ENCODE data around the gene TDRD6. TPM values are rescaled to one million over a fixed set of nuclear protein-coding genes. Genes with fewer than 3 reads are reported as not detected.
"Not testable (repeated sequence)": the region's sequence is repeated elsewhere in the genome, so short reads cannot be mapped to it uniquely, and the experiment has no call there.

The TDRD6 gene
- total RNA-seq, 2 experiments from 2014 or later, result not detected

- H3K4me3 Mint-ChIP-seq, result no peak overlapping the region
- no peak for DNase-seq
- H3K9me3 Mint-ChIP-seq, result no peaks in the 10 kb centered on the region
- ChIA-PET POLR2A (interaction anchor here (0.7 kb wide), 1 partner anchor 333 kb away, joined by 9 read pairs; no protein-coding TSS in a partner anchor), CTCF (interaction anchor here (0.6 kb wide), 1 partner anchor 101 kb away, joined by 3 read pairs; no protein-coding TSS in a partner anchor)
- H3K27ac Mint-ChIP-seq, result no peak overlapping the region
- H3K36me3 Mint-ChIP-seq (ENCODE audit: low read depth), result no peaks in the 10 kb centered on the region
- H3K27me3 Mint-ChIP-seq, result peaks cover 54% of the 10 kb centered on the region
- H3K4me1 Mint-ChIP-seq, result peaks cover 6% of the 10 kb centered on the region
Measured at GRCh38 chr6:46736906-46737305, 49.2 kb downstream of the TDRD6 start.

DNA sequence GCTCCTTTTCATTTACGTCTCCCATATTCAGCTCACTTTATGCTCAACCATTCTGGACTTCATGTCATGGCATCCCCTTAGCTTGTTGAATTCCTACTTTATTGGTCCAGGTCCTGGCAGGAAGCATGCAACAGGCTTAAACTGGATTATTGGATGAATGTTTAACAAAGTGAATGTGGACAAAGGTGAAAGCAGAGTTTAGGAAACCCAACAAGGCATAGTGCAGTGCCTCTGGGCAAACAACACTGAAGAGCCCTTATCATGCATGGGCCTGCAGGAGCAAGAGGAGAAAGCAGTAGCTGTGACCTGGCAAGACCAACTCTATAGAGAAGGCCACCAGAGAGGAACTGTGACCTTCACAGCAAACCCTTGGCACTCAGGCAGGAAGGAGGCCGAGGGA lies 53.8 kb downstream of the TDRD6 start:
- Mint-ChIP-seq H3K4me1 (no peaks in the 10 kb centered on the region), H3K27me3 (peaks cover 20% of the 10 kb centered on the region), H3K4me3 (no peak overlapping the region), H3K9me3 (no peaks in the 10 kb centered on the region), H3K36me3 (ENCODE audit: low read depth) (no peaks in the 10 kb centered on the region), H3K27ac (no peak overlapping the region)
- POLR2A ChIA-PET, result no interaction called here
- CTCF ChIA-PET, result no interaction called here
- DNase-seq, result no peak

GRCh38 chr6:46741910-46742309 lies 54.2 kb downstream of the TDRD6 start:
- DNase-seq, result no peak
- Mint-ChIP-seq H3K27me3 (peaks cover 18% of the 10 kb centered on the region), H3K4me3 (no peak overlapping the region), H3K4me1 (no peaks in the 10 kb centered on the region), H3K36me3 (ENCODE audit: low read depth) (no peaks in the 10 kb centered on the region), H3K27ac (no peak overlapping the region), H3K9me3 (no peaks in the 10 kb centered on the region)
- ChIA-PET CTCF (no interaction called here), POLR2A (no interaction called here)

DNA sequence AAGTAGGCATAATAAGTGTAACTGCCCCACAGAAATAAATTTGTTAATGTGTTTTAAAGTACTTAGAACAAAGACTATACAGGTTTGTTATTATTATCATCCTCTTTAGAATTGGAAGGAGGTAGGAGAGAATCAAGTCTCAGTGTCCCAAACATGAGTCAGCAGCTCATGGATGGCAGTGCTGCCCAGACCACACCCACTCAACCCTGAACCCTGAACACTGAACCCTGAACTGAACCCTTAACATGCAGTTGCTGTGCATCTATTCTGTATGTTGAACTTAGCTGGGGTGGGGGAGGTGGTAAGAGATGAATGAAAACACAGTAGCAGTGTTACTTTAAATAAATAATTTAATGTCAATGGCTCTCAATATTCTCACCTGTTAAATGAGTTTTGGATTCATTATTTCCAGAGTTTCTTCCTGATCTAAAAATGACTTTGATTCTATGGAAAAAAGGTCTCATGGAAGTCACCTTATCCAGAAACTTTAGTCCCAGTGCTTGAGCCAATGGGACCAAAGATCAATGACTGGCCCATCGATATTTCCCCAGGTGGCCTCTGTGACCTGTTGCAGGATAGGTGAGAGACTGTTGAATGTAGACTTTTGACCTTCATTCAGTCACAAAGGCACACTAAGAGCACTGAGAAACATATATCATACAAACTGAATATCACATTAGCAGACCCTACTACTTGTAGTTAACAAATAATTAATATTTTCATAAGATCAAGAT lies 55.9 kb downstream of the TDRD6 start:
- ChIA-PET CTCF (no interaction called here), POLR2A (no interaction called here)
- Mint-ChIP-seq H3K9me3 (no peaks in the 10 kb centered on the region), H3K36me3 (ENCODE audit: low read depth) (no peaks in the 10 kb centered on the region), H3K27ac (no peak overlapping the region), H3K27me3 (peaks cover 9% of the 10 kb centered on the region), H3K4me1 (no peaks in the 10 kb centered on the region), H3K4me3 (no peak overlapping the region)
- no peak for DNase-seq

GRCh38 chr6:46744159-46744725 lies 56.6 kb downstream of the TDRD6 start:
- H3K27ac Mint-ChIP-seq; H3K4me3 Mint-ChIP-seq; H3K9me3 Mint-ChIP-seq; H3K4me1 Mint-ChIP-seq; DNase-seq; CTCF ChIA-PET; POLR2A ChIA-PET; H3K36me3 Mint-ChIP-seq (ENCODE audit: low read depth); H3K27me3 Mint-ChIP-seq: not testable (repeated sequence)

- Mint-ChIP-seq H3K4me3 (no peak overlapping the region), H3K27me3 (peaks cover 9% of the 10 kb centered on the region), H3K27ac (no peak overlapping the region), H3K4me1 (no peaks in the 10 kb centered on the region), H3K9me3 (no peaks in the 10 kb centered on the region), H3K36me3 (ENCODE audit: low read depth) (no peaks in the 10 kb centered on the region)
- ChIA-PET POLR2A (no interaction called here), CTCF (no interaction called here)
- no peak for DNase-seq
Measured at GRCh38 chr6:46745973-46746372, 58.3 kb downstream of the TDRD6 start.

- Mint-ChIP-seq H3K27ac (no peak within 1 kb of the TSS), H3K36me3 (ENCODE audit: low read depth) (no peaks in the 10 kb centered on the region), H3K4me1 (no peaks in the 10 kb centered on the region), H3K9me3 (no peaks in the 10 kb centered on the region), H3K4me3 (no peak within 1 kb of the TSS), H3K27me3 (peaks cover 9% of the 10 kb centered on the region)
- ChIA-PET POLR2A (no interaction called here), CTCF (interaction anchor here (0.7 kb wide), 1 partner anchor 251 kb away, joined by 3 read pairs; no protein-coding TSS in a partner anchor)
- DNase-seq, result no peak
Measured at GRCh38 chr6:46746696-46747095, 59.0 kb downstream of the TDRD6 start, which contains the start of gene ANKRD66. ANKRD66 (plus strand) TSS chr6:46746933; CDS start chr6:46751949, 5,016 bp downstream.

GRCh38 chr6:46748940-46749503 lies 61.3 kb downstream of the TDRD6 start:
- Mint-ChIP-seq H3K9me3 (no peaks in the 10 kb centered on the region), H3K27ac (no peak overlapping the region), H3K27me3 (peaks cover 9% of the 10 kb centered on the region), H3K4me3 (no peak overlapping the region), H3K4me1 (no peaks in the 10 kb centered on the region), H3K36me3 (ENCODE audit: low read depth) (no peaks in the 10 kb centered on the region)
- ChIA-PET POLR2A (no interaction called here), CTCF (no interaction called here)
- DNase-seq, result no peak

DNA sequence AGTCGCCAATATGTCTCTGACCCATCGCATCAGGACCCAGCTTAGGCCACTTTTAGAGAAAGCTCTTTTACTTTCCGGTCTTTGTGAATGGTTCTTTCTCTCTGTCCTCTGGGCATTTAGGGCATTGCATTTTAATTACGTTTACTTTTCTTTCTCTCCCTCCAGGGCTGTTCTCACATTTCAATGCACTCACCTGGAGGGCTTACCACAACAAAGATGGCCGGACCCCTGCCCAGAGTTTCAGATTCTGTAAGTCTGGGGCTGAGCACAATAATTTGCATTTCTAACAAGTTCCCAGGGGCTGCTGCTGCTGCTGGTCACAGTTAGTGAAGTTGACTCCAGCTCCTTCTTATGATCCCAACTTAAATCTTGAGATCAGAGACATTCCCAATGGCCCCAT lies 62.0 kb downstream of the TDRD6 start:
- ChIA-PET CTCF (no interaction called here), POLR2A (no interaction called here)
- Mint-ChIP-seq H3K27ac (no peak overlapping the region), H3K36me3 (ENCODE audit: low read depth) (no peaks in the 10 kb centered on the region), H3K27me3 (peaks cover 9% of the 10 kb centered on the region), H3K4me3 (no peak overlapping the region), H3K4me1 (no peaks in the 10 kb centered on the region), H3K9me3 (no peaks in the 10 kb centered on the region)
- DNase-seq, result no peak

GRCh38 chr6:46751658-46752057 lies 64.0 kb downstream of the TDRD6 start:
- ChIA-PET CTCF (no interaction called here), POLR2A (no interaction called here)
- H3K9me3 Mint-ChIP-seq, result no peaks in the 10 kb centered on the region
- no peak overlapping the region for H3K27ac Mint-ChIP-seq
- no peak overlapping the region for H3K4me3 Mint-ChIP-seq
- no peaks in the 10 kb centered on the region for H3K4me1 Mint-ChIP-seq
- no peak for DNase-seq
- peaks cover 2% of the 10 kb centered on the region for H3K27me3 Mint-ChIP-seq
- no peaks in the 10 kb centered on the region for H3K36me3 Mint-ChIP-seq (ENCODE audit: low read depth)

Other genes starting within 250 kb of the TDRD6 start
- gene RCAN2, start 196.4 kb upstream of the TDRD6 start, total RNA-seq, result under 1 TPM; 0.57 to 0.65 TPM
- not detected for gene CYP39A1, start 35.1 kb upstream of the TDRD6 start, total RNA-seq
- not detected for gene SLC25A27, start 34.9 kb upstream of the TDRD6 start, total RNA-seq
- gene PLA2G7, start 47.5 kb downstream of the TDRD6 start, total RNA-seq, result not detected
- not detected for gene ANKRD66, start 59.0 kb downstream of the TDRD6 start, total RNA-seq
- not detected for gene MEP1A, start 105.5 kb downstream of the TDRD6 start, total RNA-seq
- gene ADGRF5, start 234.1 kb downstream of the TDRD6 start, total RNA-seq, result not detected